OCI-LY3 (cell line): Measurements from ENCODE around the gene C1QTNF2.
A peak's percentile ranks its signal among the peaks of the same experiment; 100 is the strongest.

ENCODE experiments used
- H2AFZ ChIP-seq: fragments of 200-600, 300-600 bp; shearing (Covaris generic); 2 replicates; pipeline ENCODE4 v1.6.0; 2014; ENCODE audit warnings: antibody characterized with exemption, low read depth, low read length
- H3K27ac ChIP-seq: fragments of 200-600, 300-600 bp; sonication (generic); 2 replicates; pipeline ENCODE4 v1.5.1; 2014; ENCODE audit warnings: mild to moderate bottlenecking, low read length, moderate library complexity, mixed read lengths
- H3K27me3 ChIP-seq: fragments of 200-600, 300-600 bp; sonication (generic); 2 replicates; pipeline ENCODE4 v1.6.1; 2014; ENCODE audit warnings: low read depth, low read length, mixed read lengths
- H3K36me3 ChIP-seq: fragments of 200-600, 300-600 bp; sonication (generic); replicated peaks from 2 replicates; pipeline ENCODE3; 2014; ENCODE audit warnings: low read depth, low read length, mixed read lengths
- H3K4me1 ChIP-seq: fragments of 300-600, 200-600 bp; sonication (generic); 2 replicates; pipeline ENCODE4 v1.6.1; 2014; ENCODE audit warnings: low read length, mixed read lengths
- H3K4me2 ChIP-seq: fragments of 200-600, 300-600 bp; sonication (generic); 2 replicates; pipeline ENCODE4 v1.6.1; 2014; ENCODE audit warnings: low read length, mixed read lengths
- H3K4me3 ChIP-seq: fragments of 300-600, 200-600 bp; sonication (generic); 2 replicates; pipeline ENCODE4 v1.5.1; 2014; ENCODE audit warnings: antibody characterized with exemption, mild to moderate bottlenecking, low read length, moderate library complexity
- H3K79me2 ChIP-seq: fragments of 300-600, 200-600 bp; shearing (Covaris generic); 2 replicates; pipeline ENCODE4 v1.6.1; 2014; ENCODE audit warnings: mild to moderate bottlenecking, low read length, mixed read lengths
- H3K9ac ChIP-seq: fragments of 300-600, 200-600 bp; shearing (Covaris generic); 2 replicates; pipeline ENCODE4 v1.6.0; 2014; ENCODE audit warnings: mild to moderate bottlenecking, low read length, moderate library complexity
- H3K9me3 ChIP-seq: fragments of 200-600, 300-600 bp; shearing (Covaris generic); 2 replicates; pipeline ENCODE4 v1.6.1; 2014; ENCODE audit warnings: low read length, mixed read lengths; ENCODE audit not compliant: insufficient read depth
- H4K20me1 ChIP-seq: fragments of 200-600, 300-600 bp; sonication (generic); 2 replicates; pipeline ENCODE4 v1.6.1; 2016; ENCODE audit warnings: low read length, mixed read lengths; ENCODE audit not compliant: insufficient read depth
- CTCF ChIP-seq: fragments of 200-600, 300-600 bp; sonication (generic); IDR thresholded peaks from 2 replicates; pipeline ENCODE4 v1.5.1; 2014; ENCODE audit warnings: antibody characterized with exemption, low read length, low read depth
- EZH2phosphoT487 ChIP-seq: fragments of 200-600 bp; shearing (Covaris generic); IDR thresholded peaks from 2 replicates; pipeline ENCODE4 v1.6.1; 2018; ENCODE audit warnings: antibody characterized with exemption, mixed run types, low read depth

C1QTNF2 gene

GRCh38 chr5:160397492-160397891 is 27.1 kb upstream of the C1QTNF2 start:
- no peak overlapping the region for H3K9ac ChIP-seq
- no peak overlapping the region for H3K4me2 ChIP-seq
- peaks cover 4% of the 10 kb centered on the region; the same call in 1 of the 2 replicates for H3K4me1 ChIP-seq
- no peaks in the 10 kb centered on the region for H4K20me1 ChIP-seq
- H2AFZ ChIP-seq, result no peak overlapping the region
- TF ChIP-seq CTCF, result no peak
- no peak for TF ChIP-seq EZH2phosphoT487
- no peaks in the 10 kb centered on the region for H3K79me2 ChIP-seq
- H3K9me3 ChIP-seq, result no peaks in the 10 kb centered on the region
- H3K27me3 ChIP-seq, result no peaks in the 10 kb centered on the region
- H3K27ac ChIP-seq, result no peak overlapping the region
- no peak overlapping the region for H3K4me3 ChIP-seq
- H3K36me3 ChIP-seq, result no peaks in the 10 kb centered on the region

GRCh38 chr5:160395111-160395510 is 24.7 kb upstream of the C1QTNF2 start:
- peaks cover 4% of the 10 kb centered on the region; the same call in 1 of the 2 replicates for H3K4me1 ChIP-seq

GRCh38 chr5:160390787-160391696 is 20.6 kb upstream of the C1QTNF2 start:
- TF ChIP-seq EZH2phosphoT487 (no peak), CTCF (peak; percentile 55)
- Histone ChIP-seq H3K4me3 (no peak overlapping the region), H3K9me3 (no peaks in the 10 kb centered on the region), H3K27ac (no peak overlapping the region), H2AFZ (no peak overlapping the region), H3K4me1 (no peaks in the 10 kb centered on the region), H3K79me2 (no peaks in the 10 kb centered on the region), H3K4me2 (no peak overlapping the region), H3K27me3 (no peaks in the 10 kb centered on the region), H4K20me1 (no peaks in the 10 kb centered on the region), H3K9ac (no peak overlapping the region), H3K36me3 (no peaks in the 10 kb centered on the region)

More at GRCh38 chr5:160395111-160395510, 24.7 kb upstream of the C1QTNF2 start:
- H2AFZ ChIP-seq, result no peak overlapping the region
- no peak overlapping the region for H3K9ac ChIP-seq
- no peaks in the 10 kb centered on the region for H4K20me1 ChIP-seq
- no peaks in the 10 kb centered on the region for H3K36me3 ChIP-seq
- TF ChIP-seq EZH2phosphoT487 (no peak), CTCF (no peak)
- no peak overlapping the region for H3K4me3 ChIP-seq
- H3K9me3 ChIP-seq, result no peaks in the 10 kb centered on the region
- no peak overlapping the region for H3K4me2 ChIP-seq
- no peak overlapping the region for H3K27ac ChIP-seq
- no peaks in the 10 kb centered on the region for H3K27me3 ChIP-seq
- no peaks in the 10 kb centered on the region for H3K79me2 ChIP-seq

GRCh38 chr5:160387445-160387844 is 17.0 kb upstream of the C1QTNF2 start:
- Histone ChIP-seq H3K4me3 (no peak overlapping the region), H3K9me3 (no peaks in the 10 kb centered on the region), H3K79me2 (no peaks in the 10 kb centered on the region), H3K4me1 (no peaks in the 10 kb centered on the region), H2AFZ (no peak overlapping the region), H3K27me3 (no peaks in the 10 kb centered on the region), H3K36me3 (no peaks in the 10 kb centered on the region), H3K9ac (no peak overlapping the region), H3K27ac (no peak overlapping the region), H3K4me2 (no peak overlapping the region), H4K20me1 (no peaks in the 10 kb centered on the region)
- TF ChIP-seq CTCF (no peak), EZH2phosphoT487 (no peak)
